HG02588 (cell line): ENCODE data around the gene ZDHHC7.
"Not testable (repeated sequence)": the region's sequence is repeated elsewhere in the genome, so short reads cannot be mapped to it uniquely, and the experiment has no call there.

Experiments used
- ATAC-seq: cut with Tn5 transposase; IDR thresholded peaks from one replicate; pipeline ENCODE4 v1.9.1; 2021; ENCODE audit warnings: mild to moderate bottlenecking, moderate library complexity; ENCODE audit not compliant: unreplicated experiment

The ZDHHC7 gene

GRCh38 chr16:85045077-85045476 lies 33.7 kb upstream of the ZDHHC7 start:
- no peak for ATAC-seq

GRCh38 chr16:85042606-85043005 lies 31.3 kb upstream of the ZDHHC7 start:
- no peak for ATAC-seq

GRCh38 chr16:85042167-85042526 lies 30.8 kb upstream of the ZDHHC7 start:
- no peak for ATAC-seq

- no peak for ATAC-seq
Measured at GRCh38 chr16:85041219-85042166, 30.2 kb upstream of the ZDHHC7 start.

GRCh38 chr16:85040685-85041084 lies 29.4 kb upstream of the ZDHHC7 start:
- no peak for ATAC-seq

- no peak for ATAC-seq
Measured at GRCh38 chr16:85037721-85038120, 26.4 kb upstream of the ZDHHC7 start.

- no peak for ATAC-seq
Measured at GRCh38 chr16:85037050-85037410, 25.7 kb upstream of the ZDHHC7 start.

- ATAC-seq, result no peak
Measured at GRCh38 chr16:85036236-85037049, 25.1 kb upstream of the ZDHHC7 start.

GRCh38 chr16:85034591-85035433 lies 23.5 kb upstream of the ZDHHC7 start:
- no peak for ATAC-seq

GRCh38 chr16:85033171-85033570 lies 21.8 kb upstream of the ZDHHC7 start:
- no peak for ATAC-seq

GRCh38 chr16:85032187-85032586 lies 20.9 kb upstream of the ZDHHC7 start:
- ATAC-seq, result not testable (repeated sequence)

- no peak for ATAC-seq
Measured at GRCh38 chr16:85031451-85031850, 20.1 kb upstream of the ZDHHC7 start.

- no peak for ATAC-seq
Measured at GRCh38 chr16:85029981-85030401, 18.7 kb upstream of the ZDHHC7 start.

- ATAC-seq, result no peak
Measured at GRCh38 chr16:85029408-85029784, 18.1 kb upstream of the ZDHHC7 start.

GRCh38 chr16:85028685-85029407 lies 17.5 kb upstream of the ZDHHC7 start:
- no peak for ATAC-seq

- peak; percentile 9 for ATAC-seq
Measured at GRCh38 chr16:85027958-85028684, 16.8 kb upstream of the ZDHHC7 start.

GRCh38 chr16:85027349-85027957 lies 16.1 kb upstream of the ZDHHC7 start, which contains the start of gene KIAA0513:
Gene KIAA0513 (plus strand): TSS chr16:85027795. CDS start chr16:85067072, 39,277 bp downstream.
- ATAC-seq, result peak; percentile 82

- ATAC-seq, result no peak
Measured at GRCh38 chr16:85026703-85027102, 15.4 kb upstream of the ZDHHC7 start.
